Thoracic aorta (tissue), 2 donors: Measurements from ENCODE around the gene DCST2. TPM values are rescaled to one million over a fixed set of nuclear protein-coding genes. Genes with fewer than 3 reads are reported as not detected.
A peak's percentile ranks its signal among the peaks of the same experiment; 100 is the strongest.
"Not testable (repeated sequence)": the region's sequence is repeated elsewhere in the genome, so short reads cannot be mapped to it uniquely, and the experiment has no call there.

Experiments
- ATAC-seq: fragments of 150-250 bp; one replicate; pipeline ENCODE4 v1.8.0; 2017; ENCODE audit warnings: low read depth; ENCODE audit not compliant: insufficient number of reproducible peaks, low FRiP score
- DNase-seq: peaks from one replicate; pipeline ENCODE4 v3.0.0-alpha.2; 2020; ENCODE audit warnings: low spot score
- H3K27ac ChIP-seq, 2 donors: fragments of 200-600 bp; sonication (generic); 1 replicate in 1 of 2; 2 replicates in 1 of 2; pipeline ENCODE4 v1.5.1; 2016; ENCODE audit warnings: mild to moderate bottlenecking in 2 of 2, moderate library complexity in 2 of 2
- H3K27me3 ChIP-seq: fragments of 200-600 bp; sonication (generic); replicated peaks from 2 replicates; pipeline ENCODE4 v1.6.0; 2016; ENCODE audit warnings: mild to moderate bottlenecking; ENCODE audit not compliant: insufficient read depth
- H3K36me3 ChIP-seq: fragments of 200-600 bp; sonication (generic); one replicate; pipeline ENCODE4 v1.5.1; 2016
- H3K4me1 ChIP-seq, 2 donors: fragments of 200-600 bp; sonication (generic); 1 replicate in 1 of 2; 2 replicates in 1 of 2; pipeline versions ENCODE4 v1.5.1 to v1.6.0; 2016; ENCODE audit warnings: low read depth in 2 of 2, mild to moderate bottlenecking in 1 of 2; ENCODE audit not compliant: control insufficient read depth in 1 of 2
- H3K4me3 ChIP-seq: fragments of 200-600 bp; sonication (generic); 2 replicates; pipeline ENCODE4 v1.5.1; 2016; ENCODE audit warnings: mild to moderate bottlenecking
- H3K9me3 ChIP-seq: fragments of 200-600 bp; sonication (generic); 2 replicates; pipeline ENCODE4 v1.5.1; 2016
- CTCF ChIP-seq: fragments of 200-600 bp; sonication (generic); IDR thresholded peaks from one replicate; pipeline ENCODE4 v1.5.1; 2019; ENCODE audit warnings: antibody characterized with exemption
- total RNA-seq, 2 donors: library from RNA; depleted of rRNA; stranded (reverse); fragments of >200 nt; gene quantifications; one replicate each; pipeline versions ENCODE4 v1.1.0 to v1.2.3, GENCODE V29; 2016

DCST2 gene
- total RNA-seq, 2 donors from 2014 or later = 0.42 TPM; not detected in 1

GRCh38 chr1:154989195-154989860, 44.3 kb downstream of the DCST2 start:
- no peak for DNase-seq
- no peaks in the 10 kb centered on the region for H3K27me3 ChIP-seq
- no peaks in the 10 kb centered on the region for H3K9me3 ChIP-seq
- ATAC-seq = no peak
- H3K4me1 ChIP-seq = peaks cover 0 to under 1% of the 10 kb centered on the region in 2 donors
- no peak overlapping the region for H3K27ac ChIP-seq
- H3K4me3 ChIP-seq = no peak overlapping the region
- H3K36me3 ChIP-seq = peaks cover 17% of the 10 kb centered on the region
- TF ChIP-seq CTCF = no peak

GRCh38 chr1:154988058-154988954, 45.3 kb downstream of the DCST2 start:
- no peak overlapping the region for H3K27ac ChIP-seq
- H3K36me3 ChIP-seq = peaks cover 17% of the 10 kb centered on the region
- no peak overlapping the region for H3K4me3 ChIP-seq
- ATAC-seq = no peak
- no peaks in the 10 kb centered on the region for H3K9me3 ChIP-seq
- TF ChIP-seq CTCF = no peak
- peaks cover 6 to 9% of the 10 kb centered on the region in 2 donors for H3K4me1 ChIP-seq
- no peaks in the 10 kb centered on the region for H3K27me3 ChIP-seq
- no peak for DNase-seq

GRCh38 chr1:154987326-154987725, 46.3 kb downstream of the DCST2 start:
- DNase-seq (no peak), ATAC-seq (no peak)
- H3K36me3 ChIP-seq = peaks cover 17% of the 10 kb centered on the region

GRCh38 chr1:154986736-154987135, 46.8 kb downstream of the DCST2 start:
- Histone ChIP-seq H3K36me3 (peaks cover 17% of the 10 kb centered on the region), H3K4me1 (peaks cover 9 to 16% of the 10 kb centered on the region in 2 donors)
- not testable (repeated sequence) for ATAC-seq, H3K27me3 ChIP-seq, H3K4me3 ChIP-seq, H3K9me3 ChIP-seq, H3K27ac ChIP-seq, DNase-seq

More at GRCh38 chr1:154987326-154987725, 46.3 kb downstream of the DCST2 start:
- no peak for TF ChIP-seq CTCF
- Histone ChIP-seq H3K27me3 (no peaks in the 10 kb centered on the region), H3K27ac (no peak overlapping the region), H3K4me1 (peaks cover 9 to 15% of the 10 kb centered on the region in 2 donors), H3K4me3 (no peak overlapping the region), H3K9me3 (no peaks in the 10 kb centered on the region)

GRCh38 chr1:154983776-154984466, 49.7 kb downstream of the DCST2 start:
- DNase-seq (no peak), ATAC-seq (no peak)
- peak overlapping the region; percentile 10 to 15 for H3K27ac ChIP-seq

More at GRCh38 chr1:154983776-154984466, 49.7 kb downstream of the DCST2 start:
- Histone ChIP-seq H3K27me3 (no peaks in the 10 kb centered on the region), H3K4me1 (peaks cover 9 to 16% of the 10 kb centered on the region in 2 donors), H3K9me3 (no peaks in the 10 kb centered on the region), H3K36me3 (peaks cover 15% of the 10 kb centered on the region), H3K4me3 (peak overlapping the region; percentile 71)
- no peak for TF ChIP-seq CTCF
